CD14-positive monocyte (primary cell): ENCODE results near the gene TGM2. TPM values are rescaled to one million over a fixed set of nuclear protein-coding genes. Genes with fewer than 3 reads are reported as not detected.

ENCODE experiments used
- DNase-seq, 3 donors: peaks; one replicate each; pipeline ENCODE4 v3.0.0-alpha.2; 2011 to 2022
- H2AFZ ChIP-seq: 2 replicates; pipeline ENCODE4 v1.6.0; 2012; ENCODE audit warnings: mild to moderate bottlenecking, low read depth, low read length, inconsistent platforms; ENCODE audit not compliant: insufficient read depth, poor library complexity, severe bottlenecking
- H3K27ac ChIP-seq, 2 donors: 1 replicate in 1 of 2; 2 replicates in 1 of 2; pipeline ENCODE4 v1.5.1; 2012 to 2013; ENCODE audit warnings: low read length in 2 of 2, control low read depth in 1 of 2, inconsistent platforms in 1 of 2, low read depth in 1 of 2, mild to moderate bottlenecking in 1 of 2
- H3K27me3 ChIP-seq, 2 donors: one replicate each; pipeline versions ENCODE4 v1.6.0 to v1.6.1; 2011 to 2013; ENCODE audit warnings: low read length in 2 of 2; ENCODE audit not compliant: control insufficient read depth in 2 of 2, insufficient read depth in 2 of 2
- H3K36me3 ChIP-seq, 2 donors: replicated peaks in 1 of 2; 1 replicate in 1 of 2; 2 replicates in 1 of 2; pipeline versions ENCODE4 v1.5.1 to v1.6.1; 2012 to 2013; ENCODE audit warnings: low read length in 2 of 2, control low read depth in 1 of 2, inconsistent platforms in 1 of 2, mild to moderate bottlenecking in 1 of 2; ENCODE audit not compliant: insufficient read depth in 2 of 2, control insufficient read depth in 1 of 2
- H3K4me1 ChIP-seq, 2 donors: 1 replicate in 1 of 2; 2 replicates in 1 of 2; pipeline versions ENCODE4 v1.5.1 to v1.6.1; 2012 to 2013; ENCODE audit warnings: low read length in 2 of 2, control low read depth in 1 of 2, inconsistent platforms in 1 of 2, mild to moderate bottlenecking in 1 of 2, moderate library complexity in 1 of 2; ENCODE audit not compliant: insufficient read depth in 2 of 2, control insufficient read depth in 1 of 2
- H3K4me2 ChIP-seq: replicated peaks from 2 replicates; pipeline ENCODE3; 2012; ENCODE audit warnings: low read length, moderate library complexity, mild to moderate bottlenecking; ENCODE audit not compliant: poor library complexity, severe bottlenecking; ENCODE audit errors: extremely low read depth
- H3K4me3 ChIP-seq, 3 experiments: fragments of 200-600 bp in 1 of 3; sonication (generic) in 1 of 3; replicated peaks in 1 of 3; 1 replicate in 2 of 3; 2 replicates in 1 of 3; pipeline ENCODE4 v1.5.1; 2011 to 2013; ENCODE audit warnings: low read length in 3 of 3, mild to moderate bottlenecking in 3 of 3, control low read depth in 2 of 3, low read depth in 2 of 3, inconsistent platforms in 1 of 3, moderate library complexity in 1 of 3
- H3K79me2 ChIP-seq: 2 replicates; pipeline ENCODE4 v1.6.0; 2012; ENCODE audit warnings: mild to moderate bottlenecking, control low read depth, inconsistent platforms, low read length, moderate library complexity; ENCODE audit not compliant: insufficient read depth
- H3K9ac ChIP-seq: 2 replicates; pipeline ENCODE4 v1.6.0; 2017; ENCODE audit warnings: low read length, mild to moderate bottlenecking; ENCODE audit not compliant: insufficient read depth, poor library complexity, severe bottlenecking
- H3K9me3 ChIP-seq, 2 donors: replicated peaks in 1 of 2; 1 replicate in 1 of 2; 2 replicates in 1 of 2; pipeline versions ENCODE4 v1.5.1 to v1.6.1; 2012 to 2013; ENCODE audit warnings: low read length in 2 of 2, control low read depth in 1 of 2; ENCODE audit not compliant: control insufficient read depth in 1 of 2, insufficient read depth in 1 of 2
- H4K20me1 ChIP-seq: 2 replicates; pipeline ENCODE4 v1.6.0; 2012; ENCODE audit warnings: mild to moderate bottlenecking, low read length, control low read depth, moderate library complexity; ENCODE audit not compliant: insufficient read depth
- H3K27ac Mint-ChIP-seq, 7 donors: one replicate each; pipeline ENCODE4 v1.8.0; 2020; ENCODE audit warnings: mild to moderate bottlenecking in 7 of 7, mixed read lengths in 7 of 7, moderate library complexity in 6 of 7, inconsistent platforms in 2 of 7
- H3K27me3 Mint-ChIP-seq, 3 donors: one replicate each; pipeline ENCODE4 v1.8.0; 2021 to 2022; ENCODE audit warnings: low read depth in 3 of 3, mild to moderate bottlenecking in 3 of 3, mixed read lengths in 3 of 3, moderate library complexity in 3 of 3, inconsistent platforms in 1 of 3
- H3K36me3 Mint-ChIP-seq, 2 donors: one replicate each; pipeline ENCODE4 v1.8.0; 2020; ENCODE audit warnings: mixed read lengths in 2 of 2, inconsistent platforms in 1 of 2, mild to moderate bottlenecking in 1 of 2
- H3K4me1 Mint-ChIP-seq: one replicate; pipeline ENCODE4 v1.8.0; 2020; ENCODE audit warnings: mild to moderate bottlenecking, mixed read lengths
- H3K4me3 Mint-ChIP-seq, 2 donors: one replicate each; pipeline ENCODE4 v1.8.0; 2020; ENCODE audit warnings: mild to moderate bottlenecking in 2 of 2, mixed read lengths in 2 of 2, moderate library complexity in 1 of 2
- H3K9me3 Mint-ChIP-seq, 7 donors: one replicate each; pipeline ENCODE4 v1.8.0; 2020 to 2022; ENCODE audit warnings: mixed read lengths in 7 of 7, mild to moderate bottlenecking in 6 of 7, moderate library complexity in 6 of 7, inconsistent platforms in 2 of 7
- WGBS: methylation state at CpG from one replicate; pipeline ENCODE4 v1.1.5; 2013; ENCODE audit warnings: missing lambda C conversion rate; ENCODE audit not compliant: insufficient coverage; 5-methylcytosine and 5-hydroxymethylcytosine counted together
- intact Hi-C, 2 donors: fragments of 100-400 bp; cut with micrococcal nuclease; formaldehyde crosslinking; loops; one replicate each; pipeline versions ENCODE4 v1.15.0 to v1.15.1; 2023
- polyA plus RNA-seq, 3 donors: library from polyadenylated mRNA; depleted of rRNA in 1 of 3; unstranded in 2 of 3; stranded (reverse) in 1 of 3; fragments of 300-500 nt in 2 of 3; fragments of >200 nt in 1 of 3; fragmentation: Illumina TruSeq in 2 of 3; gene quantifications; 1 replicate in 2 of 3; 2 replicates in 1 of 3; pipeline ENCODE4 v1.2.3, GENCODE V29; 2012 to 2021
- TF ChIP-seq, protein P1 (sequence below): fragments of 200-600 bp; IDR thresholded peaks from one replicate; pipeline ENCODE4 v1.8.0; 2022; ENCODE audit warnings: antibody characterized with exemption, mild to moderate bottlenecking

Gene TGM2
- polyA plus RNA-seq, 3 donors, result 0.47 to 1.7 (median 1.6) TPM

DNA sequence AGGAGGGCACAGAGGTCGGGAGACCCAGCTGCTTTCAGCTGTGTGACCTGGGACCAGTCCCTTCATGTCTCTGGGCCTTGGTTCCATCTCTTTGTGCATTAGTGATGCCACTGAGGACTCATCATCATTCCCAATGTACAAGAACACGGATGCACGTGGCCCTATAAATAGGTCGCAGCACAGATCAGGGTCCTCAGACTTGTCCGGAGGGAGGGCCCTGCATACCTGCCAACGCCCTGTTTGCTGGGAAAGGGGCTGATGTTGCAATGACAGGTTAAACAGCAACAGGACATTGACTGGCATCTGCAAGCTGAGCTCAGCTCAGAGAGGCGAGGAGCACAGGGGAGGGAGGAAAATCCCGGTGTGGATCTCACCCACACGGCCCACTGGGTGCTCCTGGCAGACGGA lies 21.8 kb downstream of the TGM2 start:
- Histone ChIP-seq H3K9ac (peak overlapping the region; percentile 39), H3K4me3 (no peak overlapping the region), H3K79me2 (no peaks in the 10 kb centered on the region), H3K4me2 (peak overlapping the region; percentile 54), H3K4me1 (peaks cover 34 to 49% of the 10 kb centered on the region in 2 donors), H3K27ac (peak overlapping the region in 1 of 2 donors; percentile 87), H2AFZ (peak overlapping the region; percentile 49), H3K27me3 (no peaks in the 10 kb centered on the region), H4K20me1 (no peaks in the 10 kb centered on the region), H3K9me3 (no peaks in the 10 kb centered on the region), H3K36me3 (no peaks in the 10 kb centered on the region)
- H3K27ac Mint-ChIP-seq, result peak overlapping the region in 6 of 7 donors; percentile 82 to 92 (median 88)
- TF ChIP-seq, protein P1, sequence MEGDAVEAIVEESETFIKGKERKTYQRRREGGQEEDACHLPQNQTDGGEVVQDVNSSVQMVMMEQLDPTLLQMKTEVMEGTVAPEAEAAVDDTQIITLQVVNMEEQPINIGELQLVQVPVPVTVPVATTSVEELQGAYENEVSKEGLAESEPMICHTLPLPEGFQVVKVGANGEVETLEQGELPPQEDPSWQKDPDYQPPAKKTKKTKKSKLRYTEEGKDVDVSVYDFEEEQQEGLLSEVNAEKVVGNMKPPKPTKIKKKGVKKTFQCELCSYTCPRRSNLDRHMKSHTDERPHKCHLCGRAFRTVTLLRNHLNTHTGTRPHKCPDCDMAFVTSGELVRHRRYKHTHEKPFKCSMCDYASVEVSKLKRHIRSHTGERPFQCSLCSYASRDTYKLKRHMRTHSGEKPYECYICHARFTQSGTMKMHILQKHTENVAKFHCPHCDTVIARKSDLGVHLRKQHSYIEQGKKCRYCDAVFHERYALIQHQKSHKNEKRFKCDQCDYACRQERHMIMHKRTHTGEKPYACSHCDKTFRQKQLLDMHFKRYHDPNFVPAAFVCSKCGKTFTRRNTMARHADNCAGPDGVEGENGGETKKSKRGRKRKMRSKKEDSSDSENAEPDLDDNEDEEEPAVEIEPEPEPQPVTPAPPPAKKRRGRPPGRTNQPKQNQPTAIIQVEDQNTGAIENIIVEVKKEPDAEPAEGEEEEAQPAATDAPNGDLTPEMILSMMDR, result no peak
- WGBS, result 89% methylated on average over 3 of the region's 10 CpGs
- peaks cover 1 to 2% (median 2%) of the 10 kb centered on the region in 3 donors for H3K27me3 Mint-ChIP-seq
- intact Hi-C loops, result loop anchor here in 1 of 2 donors (5.0 kb wide), 1 partner anchor 46 kb away; no protein-coding TSS in a partner anchor
- no peak overlapping the region for H3K4me3 Mint-ChIP-seq
- DNase-seq, result no peak
- peaks cover 51% of the 10 kb centered on the region for H3K4me1 Mint-ChIP-seq
- no peaks in the 10 kb centered on the region for H3K9me3 Mint-ChIP-seq
- H3K36me3 Mint-ChIP-seq, result peaks cover 3 to 9% of the 10 kb centered on the region in 2 donors

DNA sequence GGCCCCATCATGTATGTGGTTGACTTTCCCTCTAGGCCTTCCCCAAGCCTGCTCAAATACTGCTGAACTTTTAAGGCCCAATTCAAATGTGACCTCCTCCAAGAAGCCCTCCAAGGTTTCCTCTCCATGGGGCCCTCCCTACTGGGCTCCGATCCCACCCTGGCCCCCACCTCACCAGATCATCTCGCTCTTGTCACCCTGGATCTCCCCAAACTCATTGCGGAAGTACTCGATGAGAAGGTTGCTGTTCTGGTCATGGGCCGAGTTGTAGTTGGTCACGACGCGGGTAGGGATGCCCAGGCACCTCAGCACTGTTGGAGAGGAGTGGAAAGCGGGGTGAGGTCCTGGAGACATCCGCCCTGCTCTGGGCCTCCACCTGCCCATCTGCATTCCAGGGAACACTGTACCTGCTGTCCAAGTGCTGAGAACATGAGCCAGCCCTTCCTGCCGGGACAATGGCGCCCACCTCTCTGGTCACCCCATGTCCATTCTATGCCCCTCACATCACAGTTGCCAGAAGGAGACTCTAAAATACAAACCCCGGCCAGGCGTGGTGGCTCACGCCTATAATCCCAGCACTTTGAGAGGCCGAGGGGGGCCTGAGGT lies 23.1 kb downstream of the TGM2 start:
- Mint-ChIP-seq H3K9me3 (no peaks in the 10 kb centered on the region), H3K27me3 (peaks cover 0 to 6% (median 1%) of the 10 kb centered on the region in 3 donors), H3K4me3 (no peak overlapping the region), H3K27ac (no peak overlapping the region), H3K36me3 (peaks cover 3 to 12% of the 10 kb centered on the region in 2 donors), H3K4me1 (peaks cover 42% of the 10 kb centered on the region)
- Histone ChIP-seq H3K27ac (no peak overlapping the region), H3K4me2 (no peak overlapping the region), H3K9ac (no peak overlapping the region), H2AFZ (no peak overlapping the region), H3K27me3 (no peaks in the 10 kb centered on the region), H4K20me1 (no peaks in the 10 kb centered on the region), H3K9me3 (no peaks in the 10 kb centered on the region), H3K79me2 (no peaks in the 10 kb centered on the region), H3K36me3 (no peaks in the 10 kb centered on the region), H3K4me1 (peaks cover 30 to 42% of the 10 kb centered on the region in 2 donors), H3K4me3 (no peak overlapping the region)
- TF ChIP-seq, protein P1, result no peak
- intact Hi-C loops, result loop anchor here in 1 of 2 donors (5.0 kb wide), 1 partner anchor 45 kb away; no protein-coding TSS in a partner anchor
- WGBS, result 96% methylated on average over 14 of the region's 16 CpGs
- DNase-seq, result no peak
